Stimulated activated CD8-positive, alpha-beta memory T cell treated with anti-CD3 and anti-CD28 coated beads, Interleukin-15, amount 100 ng/mL, for 4 hours (primary cell): ENCODE measurements around the gene HOXA6.

ENCODE experiments used
- DNase-seq, 2 donors: peaks; one replicate each; pipeline ENCODE4 v3.0.0-alpha.2; 2020; ENCODE audit warnings: low read depth in 2 of 2

HOXA6 gene

DNA sequence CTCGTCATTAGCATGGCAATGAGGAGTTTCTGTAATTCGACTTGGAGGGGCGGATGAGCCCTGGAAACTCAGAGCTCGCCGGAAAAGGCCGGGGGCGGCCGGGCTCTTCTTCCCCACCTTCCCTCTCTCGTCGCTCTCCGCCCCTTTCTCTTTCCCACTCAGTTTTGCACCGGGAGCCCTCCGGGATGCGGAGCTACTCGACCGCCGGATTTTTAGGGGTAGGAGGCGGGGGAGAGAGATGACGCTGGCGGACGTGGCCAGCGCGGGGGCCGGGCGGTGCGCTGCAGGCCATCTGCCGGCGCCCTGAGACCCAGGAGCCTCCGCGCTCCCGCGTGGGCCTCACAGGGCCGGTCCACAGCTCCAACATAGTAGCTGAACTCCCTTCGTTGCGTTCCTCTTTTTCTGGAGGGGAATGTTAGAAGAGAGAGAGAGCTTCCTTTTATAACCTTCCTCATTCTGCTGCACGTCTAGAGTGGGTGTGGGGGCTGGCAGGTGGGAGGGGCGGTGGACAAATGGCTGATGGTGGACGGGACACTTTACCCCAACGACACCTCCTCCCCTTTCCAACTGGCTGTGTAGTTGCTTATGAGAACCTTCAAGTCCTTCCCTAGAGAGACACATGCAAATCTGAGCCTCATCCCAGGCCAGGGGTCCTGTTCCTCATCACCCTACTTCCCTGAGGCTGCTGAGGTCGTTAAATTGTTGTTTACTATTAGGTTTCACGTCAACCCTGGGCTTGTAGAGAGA lies 50.6 kb downstream of the HOXA6 start:
- no peak for DNase-seq

DNA sequence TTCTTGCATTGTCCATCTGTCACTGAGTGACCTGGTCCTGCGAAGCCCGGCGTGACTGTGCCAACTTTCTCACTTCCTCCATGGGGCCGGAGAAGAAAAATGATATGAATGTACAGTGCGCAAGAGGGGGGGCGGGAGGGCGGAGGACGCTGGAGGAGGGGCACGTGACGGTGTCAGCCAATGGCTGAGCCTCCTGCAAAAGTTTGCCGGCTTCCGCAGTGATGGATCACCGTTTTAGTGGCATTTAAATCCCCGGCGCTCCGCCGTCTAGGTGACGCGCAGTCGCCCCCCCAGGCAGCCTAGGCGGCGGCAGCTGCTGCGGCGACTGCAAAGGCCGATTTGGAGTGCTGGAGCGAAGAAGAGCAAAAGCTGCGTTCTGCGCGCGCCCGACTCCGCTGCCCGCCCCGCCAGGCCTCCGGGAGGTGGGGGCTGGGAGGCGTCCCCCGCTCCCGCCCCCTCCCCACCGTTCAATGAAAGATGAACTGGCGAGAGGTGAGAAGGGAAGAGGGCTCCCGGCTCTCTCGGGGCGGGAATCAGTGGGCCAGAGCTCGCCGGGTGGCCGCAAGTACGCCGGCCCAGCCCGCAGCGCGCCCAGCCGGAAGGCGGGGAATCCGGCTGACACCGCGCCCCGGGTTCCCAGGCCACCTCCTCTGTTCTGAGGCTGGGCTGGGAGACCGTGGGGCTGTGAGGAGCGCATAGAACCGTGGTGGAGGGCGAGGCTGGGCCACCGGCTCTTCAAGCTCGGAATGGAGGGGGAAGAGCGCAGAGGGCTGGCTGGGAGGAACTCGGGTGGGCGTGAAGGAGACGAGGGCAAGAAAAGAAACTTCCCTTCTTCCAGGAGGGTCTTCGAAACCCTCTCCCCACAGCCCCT lies 51.4 kb downstream of the HOXA6 start, which contains the start of gene HOXA1:
Gene HOXA1, minus strand, starts transcription at position 104 of the 871 bp plus-strand sequence. Its CDS starts 88 bp downstream, at position 16.
- DNase-seq = peak; percentile 50 to 57
